Measurements from ENCODE around the gene KHDRBS2.
A peak's percentile ranks its signal among the peaks of the same experiment; 100 is the strongest.

KHDRBS2 gene

GRCh38 chr6:62175195-62175594, 110.8 kb downstream of the KHDRBS2 start:
- no peak for DNase-seq

GRCh38 chr6:62174548-62174947, 111.5 kb downstream of the KHDRBS2 start:
- no peak for DNase-seq

GRCh38 chr6:62167736-62168135, 118.3 kb downstream of the KHDRBS2 start:
- no peak for DNase-seq

- DNase-seq, result no peak
Measured at GRCh38 chr6:62162858-62163257, 123.2 kb downstream of the KHDRBS2 start.

GRCh38 chr6:62152796-62153195, 133.2 kb downstream of the KHDRBS2 start:
- no peak for DNase-seq

- peak in 14 of 51 donors; percentile 1 to 29 (median 10) for DNase-seq
Measured at GRCh38 chr6:62150048-62150663, 135.9 kb downstream of the KHDRBS2 start.

GRCh38 chr6:62146954-62147853, 138.8 kb downstream of the KHDRBS2 start:
- no peak for DNase-seq

GRCh38 chr6:62129127-62129526, 156.9 kb downstream of the KHDRBS2 start:
- no peak for DNase-seq

GRCh38 chr6:62119401-62119800, 166.6 kb downstream of the KHDRBS2 start:
- no peak for DNase-seq

- no peak for DNase-seq
Measured at GRCh38 chr6:62103186-62103859, 182.7 kb downstream of the KHDRBS2 start.

GRCh38 chr6:62102387-62102786, 183.6 kb downstream of the KHDRBS2 start:
- no peak for DNase-seq

- no peak for DNase-seq
Measured at GRCh38 chr6:62090442-62091229, 195.4 kb downstream of the KHDRBS2 start.

- DNase-seq, result no peak
Measured at GRCh38 chr6:62089781-62090180, 196.2 kb downstream of the KHDRBS2 start.

- DNase-seq, result no peak
Measured at GRCh38 chr6:62086047-62086446, 200.0 kb downstream of the KHDRBS2 start.

GRCh38 chr6:62075869-62076268, 210.2 kb downstream of the KHDRBS2 start:
- DNase-seq, result no peak

- DNase-seq, result no peak
Measured at GRCh38 chr6:62059901-62060300, 226.1 kb downstream of the KHDRBS2 start.

- no peak for DNase-seq
Measured at GRCh38 chr6:62057300-62057699, 228.7 kb downstream of the KHDRBS2 start.

GRCh38 chr6:62045502-62045901, 240.5 kb downstream of the KHDRBS2 start:
- DNase-seq, result no peak

GRCh38 chr6:62043084-62043483, 242.9 kb downstream of the KHDRBS2 start:
- DNase-seq, result no peak

- no peak for DNase-seq
Measured at GRCh38 chr6:62042429-62042828, 243.6 kb downstream of the KHDRBS2 start.

- DNase-seq, result no peak
Measured at GRCh38 chr6:62039605-62040004, 246.4 kb downstream of the KHDRBS2 start.

GRCh38 chr6:62037445-62037844, 248.6 kb downstream of the KHDRBS2 start:
- no peak for DNase-seq
